Astrocyte (in vitro differentiated cells and primary cell): Measurements from ENCODE around the gene SGPL1. TPM values are rescaled to one million over a fixed set of nuclear protein-coding genes. Genes with fewer than 3 reads are reported as not detected.

Experiments
- DNase-seq: peaks from one replicate; pipeline ENCODE4 v3.0.0-alpha.2; 2010; ENCODE audit warnings: low read depth
- FAIRE-seq: peaks from 2 replicates; lab custom pipeline; 2011; peaks lifted over from hg19 to GRCh38; lab: Jason Lieb, UNC
- H2AFZ ChIP-seq: 2 replicates; pipeline ENCODE4 v1.6.0; 2012; ENCODE audit warnings: low read depth, low read length, inconsistent platforms
- H3K27ac ChIP-seq: 2 replicates; pipeline ENCODE4 v1.5.1; 2011; ENCODE audit warnings: low read depth, low read length, inconsistent platforms
- H3K27me3 ChIP-seq: 2 replicates; pipeline ENCODE4 v1.6.0; 2011; ENCODE audit warnings: low read length, inconsistent platforms; ENCODE audit not compliant: insufficient read depth
- H3K36me3 ChIP-seq: 2 replicates; pipeline ENCODE4 v1.5.1; 2011; ENCODE audit warnings: low read length, inconsistent platforms; ENCODE audit not compliant: insufficient read depth
- H3K4me1 ChIP-seq: 2 replicates; pipeline ENCODE4 v1.5.1; 2011; ENCODE audit warnings: low read length, inconsistent platforms; ENCODE audit not compliant: insufficient read depth
- H3K4me2 ChIP-seq: 2 replicates; pipeline ENCODE4 v1.6.0; 2012; ENCODE audit warnings: low read length, inconsistent platforms
- H3K4me3 ChIP-seq: 2 replicates; pipeline ENCODE4 v1.5.1; 2011; ENCODE audit warnings: low read depth, mild to moderate bottlenecking, low read length, inconsistent platforms; ENCODE audit not compliant: insufficient read depth
- H3K79me2 ChIP-seq: 2 replicates; pipeline ENCODE4 v1.6.0; 2012; ENCODE audit warnings: mild to moderate bottlenecking, low read length, inconsistent platforms; ENCODE audit not compliant: insufficient read depth
- H3K9ac ChIP-seq: 2 replicates; pipeline ENCODE4 v1.6.0; 2012; ENCODE audit warnings: mild to moderate bottlenecking, low read length, inconsistent platforms
- H3K9me3 ChIP-seq: 2 replicates; pipeline ENCODE4 v1.5.1; 2012; ENCODE audit warnings: low read depth, mild to moderate bottlenecking, low read length, inconsistent platforms; ENCODE audit not compliant: insufficient read depth
- H4K20me1 ChIP-seq: 2 replicates; pipeline ENCODE4 v1.6.0; 2012; ENCODE audit warnings: low read length, inconsistent platforms; ENCODE audit not compliant: insufficient read depth
- H3K27ac Mint-ChIP-seq: one replicate; pipeline ENCODE4 v1.8.0; 2021; ENCODE audit warnings: mild to moderate bottlenecking, mixed read lengths; ENCODE audit not compliant: unreplicated experiment
- H3K27me3 Mint-ChIP-seq: one replicate; pipeline ENCODE4 v1.8.0; 2021; ENCODE audit warnings: low read depth, mixed read lengths; ENCODE audit not compliant: unreplicated experiment
- H3K36me3 Mint-ChIP-seq: one replicate; pipeline ENCODE4 v1.8.0; 2021; ENCODE audit warnings: low read depth, mixed read lengths; ENCODE audit not compliant: unreplicated experiment
- H3K4me1 Mint-ChIP-seq: one replicate; pipeline ENCODE4 v1.8.0; 2021; ENCODE audit warnings: low read depth, mixed read lengths; ENCODE audit not compliant: unreplicated experiment
- H3K4me3 Mint-ChIP-seq: one replicate; pipeline ENCODE4 v1.8.0; 2021; ENCODE audit warnings: mild to moderate bottlenecking, moderate library complexity, mixed read lengths; ENCODE audit not compliant: unreplicated experiment
- H3K9me3 Mint-ChIP-seq: one replicate; pipeline ENCODE4 v1.8.0; 2021; ENCODE audit warnings: mild to moderate bottlenecking, mixed read lengths; ENCODE audit not compliant: unreplicated experiment
- EZH2 ChIP-seq: IDR thresholded peaks from 2 replicates; pipeline ENCODE4 v1.6.1; 2012; ENCODE audit warnings: mild to moderate bottlenecking, low read length, inconsistent platforms; ENCODE audit not compliant: insufficient read depth
- total RNA-seq: library from RNA; stranded (reverse); gene quantifications from 2 replicates; pipeline ENCODE4 v1.2.1, GENCODE V29; 2021
- TF ChIP-seq, protein P1 (sequence below): IDR thresholded peaks from 2 replicates; pipeline ENCODE4 v1.5.1; 2011; ENCODE audit warnings: low read depth, mild to moderate bottlenecking, inconsistent platforms, low read length, moderate library complexity; ENCODE audit not compliant: insufficient read depth

SGPL1 gene
- total RNA-seq, 1 donor from 2014 or later: 101 TPM

DNA sequence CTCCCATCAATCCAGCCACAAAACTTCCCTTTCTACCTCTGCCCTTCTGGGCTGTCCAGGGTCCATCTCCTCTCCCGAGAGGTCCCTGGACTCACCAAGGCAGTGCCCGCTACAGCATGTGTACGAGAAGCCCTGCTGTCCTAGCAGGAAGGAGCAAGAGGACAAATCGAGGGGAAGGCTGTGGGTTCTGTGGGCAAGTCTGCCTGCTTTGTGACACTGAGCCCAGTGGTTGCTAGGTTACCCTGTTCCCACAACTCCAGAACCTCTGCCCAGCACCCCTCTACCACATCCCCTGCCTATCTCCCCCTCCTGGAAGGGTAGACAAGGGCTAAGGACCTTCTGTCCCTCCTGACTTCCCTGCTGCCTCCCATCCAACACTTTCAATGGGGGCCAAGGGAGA is 30.6 kb upstream of the SGPL1 start, which contains the start of gene TBATA:
Gene TBATA (minus strand): TSS at position 188 of the 400 bp plus-strand sequence. CDS start 1,998 bp downstream, outside the sequence.
- Histone ChIP-seq H3K4me1 (peaks cover 15% of the 10 kb centered on the region), H3K36me3 (no peaks in the 10 kb centered on the region), H3K27ac (no peak within 1 kb of the TSS), H3K79me2 (no peaks in the 10 kb centered on the region), H3K27me3 (no peaks in the 10 kb centered on the region), H3K9ac (no peak within 1 kb of the TSS), H2AFZ (peak within 1 kb of the TSS; percentile 23), H3K4me3 (no peak within 1 kb of the TSS), H3K9me3 (no peaks in the 10 kb centered on the region), H3K4me2 (no peak within 1 kb of the TSS), H4K20me1 (no peaks in the 10 kb centered on the region)
- H3K9me3 Mint-ChIP-seq: no peaks in the 10 kb centered on the region
- no peak within 1 kb of the TSS for H3K4me3 Mint-ChIP-seq
- no peak for DNase-seq
- peaks cover 11% of the 10 kb centered on the region for H3K27me3 Mint-ChIP-seq
- H3K4me1 Mint-ChIP-seq: peaks cover 21% of the 10 kb centered on the region
- peak within 1 kb of the TSS; percentile 49 for H3K27ac Mint-ChIP-seq
- H3K36me3 Mint-ChIP-seq: peaks cover 2% of the 10 kb centered on the region
- TF ChIP-seq, protein P1, sequence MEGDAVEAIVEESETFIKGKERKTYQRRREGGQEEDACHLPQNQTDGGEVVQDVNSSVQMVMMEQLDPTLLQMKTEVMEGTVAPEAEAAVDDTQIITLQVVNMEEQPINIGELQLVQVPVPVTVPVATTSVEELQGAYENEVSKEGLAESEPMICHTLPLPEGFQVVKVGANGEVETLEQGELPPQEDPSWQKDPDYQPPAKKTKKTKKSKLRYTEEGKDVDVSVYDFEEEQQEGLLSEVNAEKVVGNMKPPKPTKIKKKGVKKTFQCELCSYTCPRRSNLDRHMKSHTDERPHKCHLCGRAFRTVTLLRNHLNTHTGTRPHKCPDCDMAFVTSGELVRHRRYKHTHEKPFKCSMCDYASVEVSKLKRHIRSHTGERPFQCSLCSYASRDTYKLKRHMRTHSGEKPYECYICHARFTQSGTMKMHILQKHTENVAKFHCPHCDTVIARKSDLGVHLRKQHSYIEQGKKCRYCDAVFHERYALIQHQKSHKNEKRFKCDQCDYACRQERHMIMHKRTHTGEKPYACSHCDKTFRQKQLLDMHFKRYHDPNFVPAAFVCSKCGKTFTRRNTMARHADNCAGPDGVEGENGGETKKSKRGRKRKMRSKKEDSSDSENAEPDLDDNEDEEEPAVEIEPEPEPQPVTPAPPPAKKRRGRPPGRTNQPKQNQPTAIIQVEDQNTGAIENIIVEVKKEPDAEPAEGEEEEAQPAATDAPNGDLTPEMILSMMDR: no peak
- TF ChIP-seq EZH2: no peak
- FAIRE-seq: no peak

DNA sequence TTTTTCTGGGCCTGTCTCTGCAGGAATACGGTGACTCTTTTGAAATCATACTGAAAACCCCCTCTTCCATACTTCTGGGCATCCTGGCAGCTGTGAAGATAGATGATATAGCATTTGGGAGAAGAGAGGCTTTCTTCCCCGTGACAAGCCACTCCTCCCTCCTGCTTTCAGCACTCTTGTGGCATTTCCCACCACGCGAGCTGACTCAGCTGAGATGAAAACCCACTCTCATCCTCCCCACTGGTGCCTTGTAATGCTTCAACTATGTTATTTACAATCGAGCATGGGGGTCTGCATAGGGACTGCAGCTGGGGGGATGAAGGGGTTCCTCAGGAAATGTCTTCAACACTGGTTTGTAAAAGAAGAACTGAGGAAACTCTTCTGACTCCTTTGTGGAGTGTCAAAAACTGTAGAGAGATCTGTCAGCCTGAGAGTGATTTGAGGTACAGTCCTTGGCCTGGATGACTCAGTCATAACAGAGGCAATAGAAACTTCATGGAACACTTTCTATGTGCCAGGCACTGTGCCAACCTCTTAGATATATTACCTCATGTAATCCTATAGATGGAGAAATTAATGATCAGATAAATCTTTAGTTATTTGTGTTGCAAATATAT is 28.8 kb upstream of the SGPL1 start:
- Mint-ChIP-seq H3K9me3 (no peaks in the 10 kb centered on the region), H3K4me3 (peak overlapping the region; percentile 36), H3K36me3 (no peaks in the 10 kb centered on the region), H3K4me1 (peaks cover 23% of the 10 kb centered on the region), H3K27me3 (no peaks in the 10 kb centered on the region), H3K27ac (peak overlapping the region; percentile 63)
- FAIRE-seq: no peak
- H3K27ac ChIP-seq: no peak overlapping the region
- no peak overlapping the region for H2AFZ ChIP-seq
- peaks cover 15% of the 10 kb centered on the region for H3K4me1 ChIP-seq
- DNase-seq: peak; percentile 49
- no peaks in the 10 kb centered on the region for H3K36me3 ChIP-seq
- no peak overlapping the region for H3K4me3 ChIP-seq
- H3K27me3 ChIP-seq: no peaks in the 10 kb centered on the region
- H3K79me2 ChIP-seq: no peaks in the 10 kb centered on the region
- H3K4me2 ChIP-seq: peak overlapping the region; percentile 38
- no peak overlapping the region for H3K9ac ChIP-seq
- TF ChIP-seq, protein P1: no peak
- TF ChIP-seq EZH2: no peak
- H4K20me1 ChIP-seq: no peaks in the 10 kb centered on the region
- no peaks in the 10 kb centered on the region for H3K9me3 ChIP-seq

DNA sequence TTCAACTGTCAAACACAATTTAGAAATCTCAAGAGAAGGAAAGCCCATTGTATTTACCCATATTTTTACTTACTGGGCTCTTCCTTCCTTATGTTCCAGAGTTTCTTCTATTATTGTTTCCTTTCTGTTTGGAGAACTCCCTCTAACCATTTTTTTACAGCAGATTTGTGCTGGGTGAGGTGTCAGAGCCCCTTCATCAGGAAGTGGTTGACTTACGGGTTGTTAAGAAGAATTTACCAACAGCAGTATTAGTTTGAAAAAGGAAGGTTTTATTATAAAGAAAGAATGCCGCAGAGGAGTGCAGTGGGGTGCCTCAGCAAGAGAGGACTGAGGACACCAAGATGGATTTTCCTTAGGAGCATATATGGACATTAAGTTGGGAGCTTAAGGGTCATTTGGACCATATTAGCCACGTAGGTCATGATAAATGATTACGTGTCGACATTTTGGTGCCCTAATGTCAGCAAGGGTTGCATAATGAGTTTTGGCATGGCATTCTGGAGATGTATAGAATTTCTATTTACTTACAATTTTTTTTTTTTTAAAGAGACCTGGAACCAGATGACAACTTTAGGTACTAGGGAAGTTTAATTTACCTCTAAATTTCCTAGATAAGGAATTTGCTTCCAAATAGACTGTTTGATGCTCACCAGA is 24.2 kb upstream of the SGPL1 start:
- Mint-ChIP-seq H3K9me3 (peaks cover under 1% of the 10 kb centered on the region), H3K27ac (no peak overlapping the region), H3K4me1 (peaks cover 11% of the 10 kb centered on the region), H3K36me3 (no peaks in the 10 kb centered on the region), H3K27me3 (peaks cover 7% of the 10 kb centered on the region), H3K4me3 (no peak overlapping the region)
- Histone ChIP-seq H3K9ac (no peak overlapping the region), H3K4me3 (no peak overlapping the region), H3K9me3 (no peaks in the 10 kb centered on the region), H2AFZ (no peak overlapping the region), H4K20me1 (no peaks in the 10 kb centered on the region), H3K4me1 (peaks cover 6% of the 10 kb centered on the region), H3K79me2 (no peaks in the 10 kb centered on the region), H3K4me2 (no peak overlapping the region), H3K27me3 (peaks cover 5% of the 10 kb centered on the region), H3K27ac (no peak overlapping the region), H3K36me3 (no peaks in the 10 kb centered on the region)
- TF ChIP-seq, protein P1: no peak
- TF ChIP-seq EZH2: no peak
- DNase-seq (no peak), FAIRE-seq (no peak)
